Testis (tissue), 2 donors: ENCODE data around the gene SLC25A21.

Source experiments
- POLR2A ChIP-seq: fragments of 450-650 bp; IDR thresholded peaks from one replicate; pipeline ENCODE4 v1.6.1; 2017; ENCODE audit warnings: antibody characterized with exemption, mild to moderate bottlenecking, moderate library complexity
- TF ChIP-seq, protein P1 (sequence below), 3 experiments: fragments of 450-650 bp in 2 of 3; fragments of 200-600 bp in 1 of 3; sonication (generic) in 1 of 3; IDR thresholded peaks; one replicate each; pipeline ENCODE4 v1.5.1; 2016 to 2019; ENCODE audit warnings: antibody characterized with exemption in 3 of 3, mild to moderate bottlenecking in 2 of 3, moderate library complexity in 1 of 3

DNA sequence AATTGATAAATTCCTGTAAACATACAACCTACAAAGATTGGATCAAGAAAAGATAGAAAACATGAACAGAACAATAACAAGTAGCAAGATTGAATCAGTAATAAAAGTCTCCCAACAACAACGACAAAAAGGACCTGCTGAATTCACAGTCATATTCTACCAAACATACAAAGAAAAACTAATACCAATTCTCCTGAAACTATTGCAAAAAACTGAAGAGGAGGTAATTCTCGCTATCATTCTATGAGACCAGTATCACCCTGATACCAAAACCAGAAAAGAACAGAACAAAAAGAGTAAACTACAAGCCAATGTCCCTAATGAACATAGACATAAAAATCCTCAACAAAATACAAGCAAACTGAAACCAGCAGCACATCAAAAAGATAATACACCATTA lies 14.4 kb downstream of the SLC25A21 start:
- TF ChIP-seq, protein P1, sequence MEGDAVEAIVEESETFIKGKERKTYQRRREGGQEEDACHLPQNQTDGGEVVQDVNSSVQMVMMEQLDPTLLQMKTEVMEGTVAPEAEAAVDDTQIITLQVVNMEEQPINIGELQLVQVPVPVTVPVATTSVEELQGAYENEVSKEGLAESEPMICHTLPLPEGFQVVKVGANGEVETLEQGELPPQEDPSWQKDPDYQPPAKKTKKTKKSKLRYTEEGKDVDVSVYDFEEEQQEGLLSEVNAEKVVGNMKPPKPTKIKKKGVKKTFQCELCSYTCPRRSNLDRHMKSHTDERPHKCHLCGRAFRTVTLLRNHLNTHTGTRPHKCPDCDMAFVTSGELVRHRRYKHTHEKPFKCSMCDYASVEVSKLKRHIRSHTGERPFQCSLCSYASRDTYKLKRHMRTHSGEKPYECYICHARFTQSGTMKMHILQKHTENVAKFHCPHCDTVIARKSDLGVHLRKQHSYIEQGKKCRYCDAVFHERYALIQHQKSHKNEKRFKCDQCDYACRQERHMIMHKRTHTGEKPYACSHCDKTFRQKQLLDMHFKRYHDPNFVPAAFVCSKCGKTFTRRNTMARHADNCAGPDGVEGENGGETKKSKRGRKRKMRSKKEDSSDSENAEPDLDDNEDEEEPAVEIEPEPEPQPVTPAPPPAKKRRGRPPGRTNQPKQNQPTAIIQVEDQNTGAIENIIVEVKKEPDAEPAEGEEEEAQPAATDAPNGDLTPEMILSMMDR (IDR thresholded peaks at IDR 0.05) = no peak
- TF ChIP-seq POLR2A = no peak
